GM19467 (cell line): ENCODE measurements around the gene RPTOR.
"Not testable (repeated sequence)": the region's sequence is repeated elsewhere in the genome, so short reads cannot be mapped to it uniquely, and the experiment has no call there.

Experiments
- ATAC-seq: cut with Tn5 transposase; IDR thresholded peaks from one replicate; pipeline ENCODE4 v1.9.1; 2021; ENCODE audit warnings: mild to moderate bottlenecking, moderate library complexity; ENCODE audit not compliant: unreplicated experiment

RPTOR gene

DNA sequence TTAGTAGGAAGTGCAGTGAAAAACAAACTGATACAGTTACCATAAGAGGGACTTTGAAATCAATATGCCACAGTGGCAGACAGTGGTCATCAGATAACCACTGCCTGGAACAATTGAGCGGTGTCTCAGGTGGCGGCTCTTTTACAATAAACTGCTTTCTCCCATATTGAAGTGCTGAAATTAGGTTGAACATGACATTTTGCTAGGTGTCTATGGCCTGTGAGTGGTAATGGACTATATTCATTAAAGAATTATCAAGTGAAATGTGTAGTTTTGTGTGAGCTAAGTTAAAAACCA, 214.7 kb downstream of the RPTOR start:
- no peak for ATAC-seq

DNA sequence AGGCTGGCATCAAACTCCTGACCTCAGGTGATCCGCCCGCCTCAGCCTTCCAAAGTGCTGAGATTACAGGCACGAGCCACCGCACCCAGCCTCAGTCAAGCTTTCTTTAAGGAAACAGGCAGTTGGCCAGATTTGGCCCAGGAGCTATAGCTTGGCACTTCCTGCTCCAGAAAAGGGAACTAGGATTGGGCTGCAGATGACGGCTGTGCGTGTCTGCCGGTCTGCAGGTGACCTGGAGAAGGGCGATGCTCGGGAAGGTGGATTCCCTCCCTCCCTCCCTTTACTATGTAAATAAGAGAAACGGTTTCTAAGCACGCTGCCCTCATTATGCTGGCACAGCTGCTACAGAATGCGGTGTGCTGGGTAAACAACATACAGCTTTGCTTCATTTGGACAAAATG, 215.9 kb downstream of the RPTOR start:
- no peak for ATAC-seq

DNA sequence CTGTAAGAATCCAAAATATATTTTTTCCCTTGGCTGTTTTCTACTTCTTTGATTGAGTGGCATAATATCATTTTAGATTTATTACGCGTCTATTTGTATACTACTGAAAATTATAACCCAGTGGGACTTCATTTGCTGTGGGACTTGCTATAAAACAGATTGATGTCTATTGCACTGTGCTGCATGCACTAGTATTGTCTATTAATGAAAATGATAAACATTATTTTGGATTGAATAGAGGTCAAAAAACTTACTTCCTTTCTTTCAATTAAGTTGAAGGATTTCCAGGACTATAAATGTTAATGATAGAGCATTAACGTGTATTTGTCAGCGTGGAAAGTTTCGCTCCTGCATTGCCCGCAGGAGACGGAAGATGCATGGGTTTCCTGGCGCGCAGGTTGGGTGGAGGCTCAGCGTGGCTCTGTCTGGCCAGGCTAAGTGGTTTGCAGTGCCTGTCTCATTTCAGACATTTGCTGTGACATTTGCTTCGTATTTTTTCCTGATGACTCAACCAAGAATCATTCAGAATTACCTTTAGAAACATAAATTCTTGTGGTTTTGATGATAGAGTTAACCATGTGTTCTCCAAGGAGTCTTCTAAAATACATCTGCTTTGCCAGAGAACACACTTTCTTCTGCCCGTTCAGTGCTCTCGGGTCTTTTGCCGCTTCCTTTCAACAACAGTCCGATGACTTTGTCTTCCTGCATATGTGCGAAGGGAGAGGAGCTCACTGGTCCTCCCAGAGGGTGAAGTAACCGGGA, 216.7 kb downstream of the RPTOR start:
- no peak for ATAC-seq

DNA sequence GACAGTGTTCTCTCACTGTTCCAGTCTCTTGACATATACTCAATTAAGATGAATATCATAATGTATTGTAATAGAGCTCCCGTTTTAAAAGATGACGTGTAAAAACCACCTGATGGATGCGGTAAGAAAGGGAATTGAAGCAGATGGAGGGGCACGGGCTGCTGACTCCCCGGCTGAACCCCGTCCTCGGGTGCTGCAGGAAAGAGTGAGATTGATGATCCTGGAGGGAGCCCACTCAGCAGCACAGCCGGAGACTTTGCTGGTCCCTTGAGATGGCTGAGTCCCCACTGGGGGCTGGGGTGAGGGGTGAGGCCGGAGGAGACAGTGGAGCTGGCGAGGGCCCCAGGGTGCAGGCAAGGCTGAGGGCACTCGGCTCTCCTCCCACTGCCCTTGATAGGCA, 217.4 kb downstream of the RPTOR start:
- no peak for ATAC-seq

DNA sequence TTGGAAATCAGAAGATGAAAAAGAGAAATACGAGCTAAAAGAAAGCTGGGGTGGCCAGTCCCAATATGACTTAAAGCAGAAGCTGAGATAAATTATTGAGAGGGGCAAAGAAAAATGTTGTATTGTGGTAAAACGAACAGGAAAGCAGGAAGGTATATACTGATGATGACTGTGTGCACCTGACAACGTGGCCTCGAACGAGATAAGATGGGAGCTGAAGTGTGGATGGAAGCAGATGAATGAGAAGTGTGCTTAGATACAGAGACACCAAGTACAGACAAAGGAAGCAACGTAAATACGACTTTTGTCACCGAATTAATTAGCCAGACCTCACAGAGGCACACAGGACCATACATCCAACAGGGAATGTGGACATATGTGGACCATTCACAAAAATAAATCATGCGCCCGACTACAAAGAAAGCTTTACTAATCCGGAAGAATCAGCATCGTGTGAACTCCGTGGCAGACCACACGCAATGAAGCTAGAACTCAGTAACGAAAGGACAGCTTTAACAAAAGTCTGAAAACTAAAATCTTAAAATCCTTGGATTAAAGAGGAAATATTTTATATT, 218.7 kb downstream of the RPTOR start:
- no peak for ATAC-seq

DNA sequence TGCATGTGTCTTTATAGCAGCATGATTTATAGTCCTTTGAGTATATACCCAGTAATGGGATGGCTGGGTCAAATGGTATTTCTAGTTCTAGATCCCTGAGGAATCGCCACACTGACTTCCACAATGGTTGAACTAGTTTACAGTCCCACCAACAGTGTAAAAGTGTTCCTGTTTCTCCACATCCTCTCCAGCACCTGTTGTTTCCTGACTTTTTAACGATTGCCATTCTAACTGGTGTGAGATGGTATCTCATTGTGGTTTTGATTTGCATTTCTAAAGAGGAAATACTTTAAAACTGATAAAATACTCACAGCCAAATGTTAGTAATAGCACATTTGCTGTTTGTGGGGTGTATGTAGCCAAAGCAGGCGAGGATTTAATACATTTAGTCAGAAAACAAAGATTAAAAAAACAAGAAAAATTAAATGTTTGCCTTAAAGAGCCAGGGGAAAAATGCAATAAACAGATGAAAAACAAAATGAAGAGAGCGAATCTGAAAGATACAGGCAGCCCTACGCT, 220.0 kb downstream of the RPTOR start:
- not testable (repeated sequence) for ATAC-seq

DNA sequence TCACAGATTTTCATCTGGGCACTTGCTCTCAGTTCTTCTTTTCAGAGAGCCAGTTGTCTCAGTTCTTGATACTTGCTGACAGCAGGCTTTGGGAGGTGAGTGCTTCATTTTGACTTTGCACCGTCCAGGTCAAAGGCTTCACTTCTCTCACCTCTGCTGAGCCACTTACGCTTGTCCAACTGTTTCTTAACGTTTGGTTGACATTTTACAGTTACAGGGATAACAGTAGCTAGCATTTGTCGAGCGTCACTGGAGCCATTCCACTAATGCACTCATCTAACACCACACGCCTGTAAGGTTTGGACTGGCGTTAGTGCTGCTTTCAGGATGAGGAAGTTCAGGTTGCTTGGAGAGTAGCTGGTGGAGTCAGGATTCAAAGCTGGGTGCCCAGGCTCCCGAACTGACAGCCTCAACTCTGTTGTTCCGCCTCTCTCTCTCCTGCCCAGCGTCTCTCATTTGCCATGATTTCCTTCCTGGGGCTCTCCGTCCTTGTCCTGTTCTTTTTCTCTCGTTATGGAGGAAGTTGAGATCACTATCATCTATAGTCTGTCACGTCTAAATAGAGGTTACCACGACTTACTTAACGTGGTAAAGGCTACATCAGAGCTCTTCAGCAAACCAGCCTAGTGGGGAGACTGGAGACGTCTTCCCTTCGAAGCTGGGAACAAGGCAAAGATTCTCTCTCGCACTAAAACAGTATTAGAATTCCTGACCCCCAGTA, 220.8 kb downstream of the RPTOR start:
- no peak for ATAC-seq

DNA sequence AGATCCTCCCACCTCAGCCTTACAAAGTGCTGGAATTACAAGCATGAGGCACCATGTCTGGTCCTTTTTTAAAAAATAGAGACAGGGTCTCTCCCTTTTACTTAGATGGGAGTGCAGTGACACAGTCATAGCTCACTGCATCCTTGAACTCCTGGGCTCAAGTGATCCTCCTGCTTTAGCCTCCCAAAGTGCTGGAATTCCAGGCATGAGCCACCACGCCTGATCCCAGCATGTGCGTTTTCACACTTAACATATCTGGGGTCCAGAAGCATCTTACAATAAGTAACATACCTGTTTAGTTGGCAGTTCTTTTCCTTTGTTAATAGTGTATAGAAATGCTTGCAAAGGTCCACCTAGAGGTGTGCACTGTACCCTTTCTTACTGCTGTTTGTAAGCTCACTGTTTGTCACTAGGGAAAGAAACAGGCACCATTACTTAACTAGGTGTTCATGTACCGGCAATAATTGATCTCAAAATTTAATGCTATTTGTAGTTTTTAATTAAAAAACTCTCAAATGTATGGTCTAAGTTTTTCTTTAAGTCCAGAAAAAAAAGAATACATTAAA, 221.7 kb downstream of the RPTOR start:
- no peak for ATAC-seq

DNA sequence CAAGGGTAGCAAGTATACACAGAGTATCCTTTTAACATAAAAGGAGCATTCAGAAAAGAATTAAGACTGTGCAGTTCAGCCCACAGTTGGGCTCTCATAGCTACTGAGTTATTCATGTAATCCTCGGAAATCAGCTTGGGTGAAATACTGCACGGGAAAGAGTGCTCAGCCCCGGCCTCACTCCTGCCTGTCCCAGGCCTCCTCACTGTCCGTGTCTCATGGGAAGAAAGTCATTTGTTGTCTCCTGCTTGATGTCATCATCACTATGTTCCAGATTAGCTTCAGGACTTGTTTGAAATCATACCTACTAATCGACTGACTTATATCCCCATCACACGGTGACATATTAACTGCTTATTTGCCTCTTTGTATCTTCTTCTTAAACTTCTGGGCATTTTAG, 223.8 kb downstream of the RPTOR start:
- no peak for ATAC-seq

DNA sequence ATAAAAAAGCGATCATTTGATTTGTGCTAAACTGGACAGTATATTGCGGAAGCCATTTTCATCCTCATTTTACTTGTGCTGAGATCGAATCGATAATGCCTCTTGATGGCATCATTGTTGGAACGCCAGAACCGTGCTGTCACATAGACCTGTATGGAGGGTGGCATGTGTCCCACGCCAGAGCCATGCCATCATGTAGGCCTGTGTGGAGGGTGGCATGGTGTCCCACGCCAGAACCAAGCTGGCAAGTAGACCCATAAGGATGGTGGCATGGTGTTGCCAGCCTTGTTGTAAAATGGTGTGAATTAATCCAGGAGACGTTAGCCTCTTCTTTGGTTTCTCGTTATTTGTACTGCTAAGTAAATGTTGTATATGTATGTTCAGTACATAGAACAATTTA, 224.3 kb downstream of the RPTOR start:
- no peak for ATAC-seq

DNA sequence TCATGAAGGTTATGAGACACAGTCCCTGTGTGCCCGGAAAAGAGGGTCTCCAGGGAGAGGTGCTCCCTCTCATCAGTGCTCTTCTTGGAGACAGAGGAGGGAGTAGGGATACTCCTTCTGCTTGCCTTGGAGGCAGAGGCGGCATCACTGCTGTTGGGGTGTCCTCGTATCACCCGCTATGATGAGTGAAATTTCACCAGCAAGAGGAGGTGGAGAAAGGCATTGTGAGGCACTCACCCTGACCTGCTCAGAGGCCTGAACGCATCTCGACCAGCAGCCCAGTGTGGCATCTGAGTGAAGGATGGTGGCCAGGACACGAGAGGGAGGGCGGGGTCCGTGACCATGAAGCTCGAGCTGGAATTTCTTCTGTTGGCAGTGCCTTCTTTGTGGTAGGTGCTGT, 224.9 kb downstream of the RPTOR start:
- no peak for ATAC-seq

DNA sequence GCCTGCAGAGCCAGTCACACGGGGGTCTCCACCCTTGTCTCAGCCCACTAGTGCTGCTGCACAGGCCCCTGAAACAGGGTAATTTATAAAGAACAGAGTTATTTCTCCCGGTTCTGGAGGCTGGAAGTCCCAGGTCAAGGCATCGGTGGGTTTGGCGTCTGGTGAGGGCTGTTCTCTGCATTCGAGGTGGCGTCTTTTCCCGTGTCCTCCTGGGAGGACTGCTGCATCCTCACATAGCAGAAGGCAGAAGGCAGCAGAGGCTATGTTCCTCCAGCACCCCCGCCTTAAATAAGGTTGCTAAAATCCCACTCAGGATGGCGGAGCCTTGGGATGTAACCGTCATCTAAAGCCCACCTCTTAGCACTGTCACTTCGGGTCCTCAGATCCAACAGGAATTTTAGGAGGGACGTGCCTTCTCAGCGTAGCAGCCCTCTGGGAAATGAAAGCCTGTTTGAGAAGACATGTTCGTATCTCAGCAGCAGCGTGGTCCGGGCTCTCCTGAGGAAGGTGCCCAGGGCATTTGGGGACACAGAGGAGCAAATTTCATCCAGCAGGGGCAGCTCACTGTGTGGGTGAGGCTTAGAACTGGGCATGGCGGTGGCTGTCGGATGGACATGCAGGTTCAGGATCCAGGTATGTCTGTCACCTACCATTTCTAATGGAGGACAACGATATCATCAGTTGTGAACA, 225.4 kb downstream of the RPTOR start:
- no peak for ATAC-seq

DNA sequence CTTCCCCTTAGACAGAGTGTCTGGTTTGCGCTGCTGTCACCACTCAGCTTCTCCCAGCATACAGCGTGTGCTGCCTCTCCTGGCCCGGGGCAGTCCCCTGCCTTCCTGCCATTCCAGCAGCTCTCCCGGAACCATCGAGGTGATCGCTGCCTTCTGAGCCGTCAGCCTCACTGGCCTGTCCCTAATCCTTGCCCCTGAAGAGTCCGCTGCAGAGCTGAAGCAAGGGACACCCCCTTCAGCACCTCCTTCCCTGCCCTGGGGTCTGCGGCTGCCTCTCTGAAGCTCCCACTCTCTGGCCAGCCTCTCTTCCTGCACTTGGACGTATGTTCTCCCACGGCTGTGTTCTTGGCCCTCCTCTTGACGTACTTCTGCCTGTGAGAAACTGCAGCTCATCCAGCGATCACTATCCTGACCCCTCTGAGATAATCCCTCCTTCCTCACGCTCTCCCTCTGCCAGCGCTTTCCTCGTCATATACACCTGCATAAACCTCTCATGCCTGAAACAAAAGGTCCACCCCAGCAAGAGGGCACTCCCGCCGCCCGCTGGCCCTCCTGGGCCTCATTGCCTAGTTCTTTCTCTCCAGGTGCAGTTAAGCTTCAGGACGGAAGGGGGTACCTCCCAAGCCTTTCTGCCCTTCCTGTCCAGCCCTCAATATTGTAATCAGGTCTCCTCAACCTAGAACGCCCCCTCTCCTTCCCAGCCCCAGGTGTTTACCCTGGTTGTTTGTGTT, 226.4 kb downstream of the RPTOR start:
- no peak for ATAC-seq

DNA sequence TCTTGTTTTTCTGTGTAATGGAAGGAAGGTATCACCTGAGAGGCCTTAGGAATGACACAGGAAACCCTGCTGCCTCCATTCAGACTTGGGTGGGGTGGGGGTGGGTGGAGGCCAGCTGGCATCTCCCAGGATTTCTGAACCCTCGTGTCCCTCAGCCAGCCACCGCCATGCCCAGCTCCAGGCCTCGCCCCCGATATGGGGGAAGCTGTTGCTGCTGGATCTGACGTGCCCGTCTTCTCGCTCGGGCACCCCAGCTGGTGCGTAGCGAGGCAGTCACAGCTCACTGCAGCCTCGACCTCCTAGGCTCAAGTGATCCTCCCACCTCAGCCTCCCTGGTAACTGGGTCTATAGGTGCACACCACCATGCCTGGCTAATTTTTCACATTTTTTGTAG, 227.0 kb downstream of the RPTOR start:
- ATAC-seq, result no peak

DNA sequence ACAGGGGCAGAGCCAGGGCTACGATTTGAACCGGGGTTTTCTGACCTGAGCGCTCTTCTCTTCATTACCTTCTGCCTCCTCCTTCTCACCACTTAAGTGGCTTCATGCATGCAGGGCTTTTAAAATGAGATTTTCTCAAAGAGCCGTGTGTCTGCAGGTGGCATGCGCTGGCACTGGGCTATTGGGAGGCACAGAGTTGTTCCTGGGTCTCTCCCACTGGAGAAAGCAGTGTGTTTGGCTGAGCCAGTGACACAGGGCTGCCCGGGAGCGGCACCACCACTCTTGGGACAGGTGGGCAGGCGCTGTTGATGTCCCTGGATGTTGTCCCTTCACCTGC, 228.2 kb downstream of the RPTOR start:
- ATAC-seq, result no peak

DNA sequence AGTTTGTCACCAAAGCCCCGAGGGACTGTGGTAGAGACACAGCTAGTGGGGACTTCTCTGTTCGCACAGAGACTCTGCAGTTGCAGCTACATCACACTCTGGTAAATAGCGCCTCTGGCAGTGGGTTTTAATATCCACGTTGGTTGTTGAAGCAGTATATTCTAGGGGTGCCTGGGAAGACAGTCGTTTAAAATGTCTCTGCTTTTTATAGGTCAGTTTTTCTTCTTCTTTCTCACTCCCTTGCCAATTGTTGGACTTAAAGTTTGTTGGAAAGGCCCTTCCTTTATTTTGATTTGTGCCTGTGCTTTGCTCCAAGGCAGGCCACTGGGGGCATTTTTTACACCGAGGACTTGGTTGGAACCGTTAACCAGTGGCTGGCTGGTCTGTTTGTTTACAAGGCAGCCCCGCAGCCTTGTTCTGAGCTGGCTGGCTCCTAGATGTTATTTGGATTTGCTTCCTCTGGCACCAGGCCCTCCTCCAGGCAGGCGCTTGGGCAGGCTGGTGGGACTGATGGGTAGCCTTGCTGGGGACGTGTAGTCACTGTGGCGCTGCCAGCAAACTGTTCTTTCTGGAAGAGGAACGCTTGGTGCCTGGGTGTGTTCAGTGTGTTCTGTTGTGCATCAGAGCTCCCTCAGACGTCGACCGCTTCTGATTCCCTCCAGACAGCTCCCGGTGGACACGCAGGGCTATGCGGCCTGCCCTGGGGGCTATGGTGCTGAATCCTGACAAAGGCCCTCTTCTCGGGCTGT, 228.8 kb downstream of the RPTOR start:
- no peak for ATAC-seq

DNA sequence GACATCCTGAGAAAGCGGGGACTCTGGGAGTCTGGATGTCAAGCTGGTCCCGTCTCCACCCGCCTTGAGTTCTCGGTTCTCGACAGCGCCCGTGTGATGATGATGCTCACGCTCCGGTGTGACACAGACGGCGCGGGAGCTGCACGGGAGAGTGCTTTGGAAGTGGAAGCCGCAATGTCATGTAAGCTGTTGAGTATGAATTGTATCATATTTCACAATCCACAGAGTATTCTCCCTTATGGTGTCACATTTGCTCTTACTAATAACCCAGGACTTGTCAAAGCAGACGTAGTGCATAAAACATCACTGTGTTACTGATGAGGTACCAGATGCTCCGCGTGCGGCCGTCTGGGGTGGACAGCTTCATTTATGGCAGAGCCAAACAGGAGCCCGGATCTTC, 229.5 kb downstream of the RPTOR start:
- ATAC-seq, result no peak

DNA sequence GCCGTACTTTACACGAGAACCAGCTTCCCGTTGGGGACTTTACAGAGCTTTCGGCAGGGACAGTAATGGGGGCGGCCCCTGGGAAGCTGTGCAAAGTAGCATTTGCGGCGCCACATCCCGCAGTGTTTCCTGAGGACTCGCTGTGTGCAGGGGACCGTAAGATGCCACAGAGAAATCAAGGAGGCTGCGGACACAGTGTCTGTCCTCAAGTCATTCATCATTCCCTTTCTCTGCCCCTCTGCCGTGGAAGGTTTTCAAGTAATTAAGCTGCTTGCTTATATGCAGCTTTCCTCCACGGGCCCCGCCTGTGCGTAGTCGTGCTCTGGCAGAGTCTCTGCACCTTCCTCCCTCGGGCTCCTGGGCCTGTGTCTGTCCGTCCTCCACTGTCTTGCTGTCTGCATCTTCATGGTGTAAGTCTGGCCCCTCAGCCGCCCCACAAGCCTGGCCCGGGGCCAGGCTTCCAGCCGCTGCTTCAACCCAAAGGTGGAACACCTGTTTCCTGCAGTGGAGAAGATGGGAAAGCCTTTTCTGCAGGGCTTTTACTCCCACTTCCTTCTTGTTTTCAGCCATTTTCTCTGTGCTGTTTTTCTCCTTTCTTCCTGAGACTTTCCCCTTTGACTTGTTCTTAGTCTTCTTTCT, 230.1 kb downstream of the RPTOR start:
- no peak for ATAC-seq

DNA sequence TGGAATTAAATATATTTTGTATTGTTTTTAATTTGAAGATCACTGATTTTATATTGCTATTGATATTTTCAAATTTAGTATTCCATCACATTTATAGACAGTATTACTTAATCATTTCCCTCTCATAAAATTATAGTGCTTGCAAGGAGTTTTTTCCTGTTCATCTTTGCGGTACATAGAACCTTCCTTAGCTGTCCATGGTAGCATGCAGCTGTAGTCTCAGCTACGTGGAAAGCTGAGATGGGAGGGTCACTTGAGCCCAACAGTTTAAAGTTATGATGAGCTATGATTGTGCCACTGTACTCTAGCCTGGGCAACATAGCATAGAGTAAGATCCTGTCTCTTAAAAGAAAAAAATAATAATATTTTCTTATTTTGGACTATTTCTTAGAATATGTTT, 231.2 kb downstream of the RPTOR start:
- ATAC-seq, result no peak

DNA sequence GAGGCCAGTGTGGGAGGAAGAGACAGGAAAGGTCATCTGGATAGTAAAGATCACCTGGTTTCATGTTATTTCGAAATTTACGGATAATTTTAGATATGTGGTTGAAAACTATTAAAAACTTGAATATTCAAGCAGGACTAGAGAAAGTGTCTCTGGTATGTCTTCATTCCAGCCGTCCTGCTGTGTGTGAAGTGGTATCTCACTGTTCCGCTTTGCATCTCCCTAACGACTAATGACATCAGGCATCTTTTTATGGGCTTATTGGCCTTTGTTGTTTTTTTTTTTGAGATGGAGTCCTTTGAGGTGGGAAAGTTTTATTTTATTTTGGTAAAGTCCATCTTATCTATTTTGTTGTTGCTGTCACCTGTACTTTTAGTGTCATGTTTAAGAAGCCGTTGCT, 232.6 kb downstream of the RPTOR start:
- no peak for ATAC-seq
